GM19438 (cell line): ENCODE results near the gene KANSL1.

Source experiments
- ATAC-seq: cut with Tn5 transposase; IDR thresholded peaks from one replicate; pipeline ENCODE4 v1.9.1; 2021; ENCODE audit warnings: low read depth; ENCODE audit not compliant: unreplicated experiment

The KANSL1 gene

GRCh38 chr17:46143827-46144236, 49.4 kb downstream of the KANSL1 start:
- no peak for ATAC-seq

GRCh38 chr17:46141645-46142044, 51.6 kb downstream of the KANSL1 start:
- no peak for ATAC-seq

GRCh38 chr17:46140645-46141197, 52.5 kb downstream of the KANSL1 start:
- ATAC-seq, result no peak

- ATAC-seq, result no peak
Observed at GRCh38 chr17:46139432-46140210, 53.6 kb downstream of the KANSL1 start.

GRCh38 chr17:46138473-46138872, 54.8 kb downstream of the KANSL1 start:
- ATAC-seq, result no peak

- no peak for ATAC-seq
Observed at GRCh38 chr17:46136820-46137219, 56.4 kb downstream of the KANSL1 start.

- no peak for ATAC-seq
Observed at GRCh38 chr17:46135879-46136563, 57.2 kb downstream of the KANSL1 start.

GRCh38 chr17:46135126-46135812, 58.0 kb downstream of the KANSL1 start:
- no peak for ATAC-seq

GRCh38 chr17:46129302-46129701, 63.9 kb downstream of the KANSL1 start:
- ATAC-seq, result no peak

GRCh38 chr17:46128453-46128852, 64.8 kb downstream of the KANSL1 start:
- ATAC-seq, result no peak

- ATAC-seq, result no peak
Observed at GRCh38 chr17:46127524-46127923, 65.7 kb downstream of the KANSL1 start.

GRCh38 chr17:46126840-46127239, 66.4 kb downstream of the KANSL1 start:
- ATAC-seq, result no peak

- ATAC-seq, result no peak
Observed at GRCh38 chr17:46125831-46126230, 67.4 kb downstream of the KANSL1 start.

GRCh38 chr17:46124695-46125592, 68.3 kb downstream of the KANSL1 start:
- ATAC-seq, result no peak

- ATAC-seq, result no peak
Observed at GRCh38 chr17:46123607-46124006, 69.6 kb downstream of the KANSL1 start.

GRCh38 chr17:46122486-46122871, 70.8 kb downstream of the KANSL1 start:
- no peak for ATAC-seq

- no peak for ATAC-seq
Observed at GRCh38 chr17:46121841-46122485, 71.3 kb downstream of the KANSL1 start.

GRCh38 chr17:46121165-46121764, 72.0 kb downstream of the KANSL1 start:
- no peak for ATAC-seq

GRCh38 chr17:46120537-46120936, 72.7 kb downstream of the KANSL1 start:
- no peak for ATAC-seq
